RWPE2 (cell line): Measurements from ENCODE around the gene DOCK9.

Experiments used
- ATAC-seq: fragments of 200-7000 bp; cut with Tn5 transposase; 3 replicates; pipeline ENCODE4 v1.9.1; 2021; ENCODE audit warnings: low read depth
- DNase-seq: peaks from one replicate; pipeline ENCODE4 v3.0.0-alpha.2; 2020; ENCODE audit warnings: low spot score
- H3K27ac ChIP-seq: fragments of 450-650 bp; 2 replicates; pipeline ENCODE4 v1.5.1; 2017; ENCODE audit warnings: mild to moderate bottlenecking; ENCODE audit not compliant: poor library complexity, severe bottlenecking
- H3K27me3 ChIP-seq: fragments of 250-450 bp; sonication (Bioruptor Pico); 2 replicates; pipeline ENCODE4 v1.5.1; 2021; ENCODE audit warnings: mild to moderate bottlenecking, moderate library complexity; ENCODE audit not compliant: insufficient read depth, poor library complexity, severe bottlenecking
- H3K36me3 ChIP-seq: fragments of 250-450 bp; sonication (Bioruptor Pico); 2 replicates; pipeline ENCODE4 v1.5.1; 2020; ENCODE audit warnings: low read depth, mild to moderate bottlenecking, moderate library complexity
- H3K4me1 ChIP-seq: fragments of 250-450 bp; sonication (Bioruptor Pico); 2 replicates; pipeline ENCODE4 v1.5.1; 2021; ENCODE audit warnings: mild to moderate bottlenecking, moderate library complexity; ENCODE audit not compliant: insufficient read depth, poor library complexity, severe bottlenecking
- H3K4me3 ChIP-seq: fragments of 250-450 bp; sonication (Bioruptor Pico); 2 replicates; pipeline ENCODE4 v1.5.1; 2021; ENCODE audit warnings: mild to moderate bottlenecking, moderate library complexity; ENCODE audit not compliant: severe bottlenecking
- H3K9me3 ChIP-seq: fragments of 250-450 bp; sonication (Bioruptor Pico); 2 replicates; pipeline ENCODE4 v1.5.1; 2021; ENCODE audit warnings: mild to moderate bottlenecking, moderate library complexity; ENCODE audit not compliant: severe bottlenecking
- TF ChIP-seq, protein P1 (sequence below): fragments of 450-650 bp; IDR thresholded peaks from one replicate; pipeline ENCODE4 v1.5.1; 2017; ENCODE audit warnings: mild to moderate bottlenecking, moderate library complexity; ENCODE audit not compliant: poor library complexity, severe bottlenecking

DOCK9 gene

DNA sequence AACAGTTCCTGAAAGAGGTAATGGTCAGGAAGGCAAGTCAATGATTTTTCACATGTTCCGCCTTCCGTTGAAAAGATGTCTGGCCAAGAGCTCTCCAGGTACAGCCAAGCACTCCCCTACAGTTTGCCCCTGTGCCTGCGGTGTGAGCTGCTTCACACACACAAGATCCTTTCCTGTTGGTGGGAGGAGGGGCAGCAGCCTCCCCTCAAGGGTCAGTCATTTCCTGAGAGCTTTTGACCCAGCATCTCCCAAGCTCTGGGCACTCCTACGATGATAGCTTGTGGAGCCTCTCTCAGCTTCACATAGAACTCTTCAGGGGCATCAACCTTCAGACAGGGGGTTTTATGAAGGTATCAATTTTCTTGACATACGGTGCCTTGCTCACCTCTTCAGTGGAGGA lies 86.9 kb downstream of the DOCK9 start:
- Histone ChIP-seq H3K36me3 (peaks cover 32% of the 10 kb centered on the region), H3K27me3 (no peaks in the 10 kb centered on the region), H3K9me3 (no peaks in the 10 kb centered on the region), H3K27ac (peak overlapping the region; percentile 72), H3K4me1 (peaks cover 14% of the 10 kb centered on the region), H3K4me3 (no peak overlapping the region)
- ATAC-seq (no peak), DNase-seq (no peak)
- TF ChIP-seq, protein P1, sequence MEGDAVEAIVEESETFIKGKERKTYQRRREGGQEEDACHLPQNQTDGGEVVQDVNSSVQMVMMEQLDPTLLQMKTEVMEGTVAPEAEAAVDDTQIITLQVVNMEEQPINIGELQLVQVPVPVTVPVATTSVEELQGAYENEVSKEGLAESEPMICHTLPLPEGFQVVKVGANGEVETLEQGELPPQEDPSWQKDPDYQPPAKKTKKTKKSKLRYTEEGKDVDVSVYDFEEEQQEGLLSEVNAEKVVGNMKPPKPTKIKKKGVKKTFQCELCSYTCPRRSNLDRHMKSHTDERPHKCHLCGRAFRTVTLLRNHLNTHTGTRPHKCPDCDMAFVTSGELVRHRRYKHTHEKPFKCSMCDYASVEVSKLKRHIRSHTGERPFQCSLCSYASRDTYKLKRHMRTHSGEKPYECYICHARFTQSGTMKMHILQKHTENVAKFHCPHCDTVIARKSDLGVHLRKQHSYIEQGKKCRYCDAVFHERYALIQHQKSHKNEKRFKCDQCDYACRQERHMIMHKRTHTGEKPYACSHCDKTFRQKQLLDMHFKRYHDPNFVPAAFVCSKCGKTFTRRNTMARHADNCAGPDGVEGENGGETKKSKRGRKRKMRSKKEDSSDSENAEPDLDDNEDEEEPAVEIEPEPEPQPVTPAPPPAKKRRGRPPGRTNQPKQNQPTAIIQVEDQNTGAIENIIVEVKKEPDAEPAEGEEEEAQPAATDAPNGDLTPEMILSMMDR: no peak

DNA sequence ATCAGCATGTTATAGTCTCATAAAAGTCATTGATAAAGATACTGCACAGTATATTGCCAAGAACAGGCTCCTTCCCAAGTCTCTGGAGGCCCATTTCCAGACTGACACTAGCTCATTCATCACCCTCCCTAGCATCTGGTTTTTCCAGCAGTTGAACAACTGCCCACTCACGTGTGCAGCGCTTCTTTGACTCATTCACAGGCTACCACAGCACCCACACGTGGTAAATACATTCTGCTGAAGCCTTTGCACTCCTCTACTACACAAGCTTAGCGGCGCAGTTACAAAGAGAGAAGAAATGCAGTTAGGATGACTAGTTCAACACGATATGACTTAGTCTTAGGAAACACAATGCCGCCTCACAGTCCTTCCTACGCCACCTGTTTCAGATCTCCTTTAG lies 87.7 kb downstream of the DOCK9 start:
- H3K36me3 ChIP-seq: peaks cover 40% of the 10 kb centered on the region
- peaks cover 14% of the 10 kb centered on the region for H3K4me1 ChIP-seq
- no peaks in the 10 kb centered on the region for H3K9me3 ChIP-seq
- DNase-seq: no peak
- H3K27me3 ChIP-seq: no peaks in the 10 kb centered on the region
- peak; percentile 85 for ATAC-seq
- H3K4me3 ChIP-seq: no peak overlapping the region
- TF ChIP-seq, protein P1: no peak
- peak overlapping the region; percentile 72 for H3K27ac ChIP-seq

DNA sequence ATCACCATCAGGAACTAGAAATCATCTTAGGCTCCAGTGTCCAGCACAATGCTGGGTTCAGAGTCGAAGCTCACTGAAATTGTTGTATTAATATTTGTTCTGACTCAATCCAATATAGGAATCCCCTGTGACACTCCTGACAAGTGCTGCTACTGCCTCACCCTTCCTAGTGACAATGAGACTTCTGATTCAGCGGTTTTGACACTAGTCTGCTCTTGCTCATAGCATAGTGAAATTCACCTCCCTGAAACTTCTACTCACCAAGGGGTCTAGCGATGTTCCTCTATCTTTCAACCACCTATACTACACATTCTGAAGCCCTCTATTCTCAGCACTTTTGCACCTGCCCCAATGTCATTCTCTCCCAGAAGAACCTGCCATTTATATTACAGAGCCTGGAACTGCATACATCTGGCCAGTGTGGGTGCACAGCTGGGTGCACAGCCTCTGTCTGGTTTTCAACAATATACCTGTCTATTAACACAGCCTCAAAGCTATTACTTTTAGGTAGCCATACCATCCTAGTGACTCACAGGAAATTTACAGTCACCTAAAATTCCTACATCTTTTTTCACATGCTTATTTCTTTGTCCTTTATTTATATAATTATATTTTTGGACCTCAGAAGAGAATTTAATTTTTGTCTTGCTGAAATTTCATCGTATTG lies 88.3 kb downstream of the DOCK9 start:
- Histone ChIP-seq H3K27ac (peak overlapping the region; percentile 72), H3K4me1 (peaks cover 14% of the 10 kb centered on the region), H3K4me3 (no peak overlapping the region), H3K9me3 (no peaks in the 10 kb centered on the region), H3K36me3 (peaks cover 46% of the 10 kb centered on the region), H3K27me3 (no peaks in the 10 kb centered on the region)
- DNase-seq (no peak), ATAC-seq (peak; percentile 90)
- TF ChIP-seq, protein P1: no peak

DNA sequence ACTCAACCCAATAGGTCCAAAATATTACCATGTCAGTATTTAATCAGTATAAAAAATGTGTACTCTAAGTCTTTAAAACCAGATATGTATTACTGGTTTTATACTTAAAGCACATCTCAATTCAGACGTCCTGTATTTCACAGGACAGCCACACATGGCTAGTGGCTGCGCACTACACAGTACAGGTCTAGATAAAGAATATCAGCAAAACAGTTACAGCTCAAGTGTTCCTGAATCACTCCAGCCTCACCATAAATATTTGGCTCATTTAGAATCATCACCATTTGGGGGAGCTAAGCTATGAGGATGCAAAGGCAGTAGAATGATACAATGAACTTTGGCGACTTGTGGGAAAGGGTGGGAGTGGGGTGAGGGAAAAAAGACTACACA lies 89.0 kb downstream of the DOCK9 start:
- peak overlapping the region; percentile 72 for H3K27ac ChIP-seq
- peaks cover 46% of the 10 kb centered on the region for H3K36me3 ChIP-seq
- no peaks in the 10 kb centered on the region for H3K27me3 ChIP-seq
- H3K4me3 ChIP-seq: no peak overlapping the region
- no peaks in the 10 kb centered on the region for H3K9me3 ChIP-seq
- ATAC-seq (no peak), DNase-seq (no peak)
- TF ChIP-seq, protein P1: no peak
- H3K4me1 ChIP-seq: peaks cover 14% of the 10 kb centered on the region

DNA sequence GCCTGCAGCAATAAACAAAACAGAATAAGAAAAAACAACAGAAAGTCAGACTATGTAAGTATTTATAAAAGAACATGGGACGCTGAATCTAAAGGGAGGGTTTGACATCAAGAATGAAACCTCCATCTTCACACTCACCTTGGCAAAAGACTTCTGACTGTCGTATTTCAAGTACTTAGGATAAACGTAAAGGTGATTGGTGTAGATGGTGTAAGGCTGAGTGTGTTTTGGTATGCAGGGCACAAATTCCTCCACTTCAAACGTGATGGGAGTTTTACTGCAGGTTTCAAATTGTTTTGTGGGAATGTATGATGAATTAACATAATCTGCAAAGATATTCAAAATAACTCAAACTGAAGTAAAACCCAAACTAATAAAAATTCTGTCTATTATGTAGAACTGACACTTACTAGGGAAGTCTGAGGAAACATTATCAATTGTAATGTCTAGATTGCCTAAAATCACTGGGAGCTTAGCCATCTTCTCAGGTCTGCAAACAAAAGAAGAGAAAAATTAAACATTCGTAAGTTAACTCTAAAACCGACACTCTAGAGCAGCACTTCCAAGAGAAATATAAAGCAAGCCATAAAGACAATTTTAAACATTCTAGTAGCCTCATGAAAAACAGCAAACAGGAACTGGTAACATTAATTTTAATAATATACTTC lies 89.5 kb downstream of the DOCK9 start:
- peaks cover 14% of the 10 kb centered on the region for H3K4me1 ChIP-seq
- H3K27me3 ChIP-seq: no peaks in the 10 kb centered on the region
- H3K36me3 ChIP-seq: peaks cover 47% of the 10 kb centered on the region

More for the DNA sequence above, 89.5 kb downstream of the DOCK9 start:
- TF ChIP-seq, protein P1: no peak
- ATAC-seq (no peak), DNase-seq (no peak)
- no peak overlapping the region for H3K4me3 ChIP-seq
- H3K27ac ChIP-seq: no peak overlapping the region
- no peaks in the 10 kb centered on the region for H3K9me3 ChIP-seq
